GM18951 (cell line): ENCODE measurements around the gene ZCCHC14.
"Not testable (repeated sequence)": the region's sequence is repeated elsewhere in the genome, so short reads cannot be mapped to it uniquely, and the experiment has no call there.

Experiments used
- POLR2A ChIP-seq: IDR thresholded peaks from 4 replicates; pipeline ENCODE4 v1.6.1; 2011; ENCODE audit warnings: mild to moderate bottlenecking; ENCODE audit not compliant: insufficient read length, insufficient read depth; ENCODE audit errors: extremely low read depth
- in situ Hi-C: fragments of 300-500 bp; cut with MboI; formaldehyde crosslinking; loops from one replicate; pipeline ENCODE4 v1.12.0; 2022; ENCODE audit warnings: low sequenced_read_pairs, mixed read lengths, inconsistent platforms; ENCODE audit not compliant: unreplicated experiment

Gene ZCCHC14

DNA sequence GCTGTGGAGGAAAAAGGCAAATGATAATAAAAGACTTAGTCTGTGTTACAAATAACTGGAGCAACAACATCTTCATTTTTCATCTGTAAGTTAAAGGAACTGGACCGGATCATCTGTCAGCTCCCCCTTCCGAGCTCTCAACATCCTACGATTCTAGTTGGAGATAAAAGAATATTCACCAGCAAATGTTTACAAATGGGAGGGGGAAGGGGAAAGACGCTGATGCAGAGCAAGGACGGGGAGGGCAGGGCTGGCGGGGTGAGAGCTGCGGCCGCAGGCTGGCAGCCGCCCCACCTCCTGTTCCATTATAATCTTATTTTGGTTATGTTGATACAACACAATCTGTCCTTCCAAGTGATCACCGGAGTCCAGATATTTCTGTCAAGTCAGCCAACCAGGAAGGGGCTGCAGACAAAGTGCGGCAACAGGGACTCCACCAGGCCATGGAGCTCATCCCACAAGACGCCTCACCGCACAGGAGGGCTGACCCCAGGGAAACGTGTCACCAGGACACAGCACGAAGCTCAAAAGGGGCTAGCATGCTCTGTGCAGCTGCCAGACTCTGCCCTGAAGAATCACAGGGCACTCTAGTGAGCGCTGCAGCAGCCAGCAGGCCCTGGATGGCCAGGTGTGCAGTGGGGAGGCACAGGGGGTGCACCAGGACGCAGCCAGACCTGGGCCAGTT is 128.9 kb downstream of the ZCCHC14 start:
- no peak for TF ChIP-seq POLR2A
- in situ Hi-C loops: no loop called here

DNA sequence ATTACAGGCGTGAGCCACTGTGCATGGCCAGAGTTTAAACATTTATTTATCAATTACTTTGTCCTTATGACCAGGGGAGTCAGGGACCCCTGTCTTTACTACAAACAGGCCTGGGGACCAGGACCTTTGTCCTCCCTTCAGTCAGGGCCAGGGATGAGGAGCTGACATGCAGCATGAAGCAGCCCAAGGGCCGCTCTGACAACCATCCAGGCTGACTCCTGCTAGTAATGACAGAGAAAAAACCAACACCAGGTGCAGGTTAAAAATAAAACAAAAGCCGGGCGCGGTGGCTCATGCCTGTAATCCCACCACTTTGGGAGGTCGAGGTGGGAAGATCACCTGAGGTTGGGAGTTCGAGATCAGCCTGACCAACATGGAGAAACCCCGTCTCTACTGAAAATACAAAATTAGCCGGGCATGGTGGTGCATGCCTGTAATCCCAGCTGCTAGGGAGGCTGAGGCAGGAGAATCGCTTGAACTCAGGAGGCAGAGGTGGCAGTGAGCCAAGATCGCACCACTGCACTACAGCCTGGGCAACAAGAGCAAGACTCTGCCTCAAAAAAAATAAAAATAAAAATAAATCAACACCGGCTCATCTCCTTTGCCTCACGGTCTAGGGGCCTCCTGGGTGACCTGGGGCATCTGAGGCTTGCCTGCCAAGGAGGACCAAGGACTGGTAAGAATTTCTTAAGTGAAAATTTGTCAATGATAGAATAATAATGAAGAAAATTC is 129.8 kb downstream of the ZCCHC14 start:
- in situ Hi-C loops: not testable (repeated sequence)

DNA sequence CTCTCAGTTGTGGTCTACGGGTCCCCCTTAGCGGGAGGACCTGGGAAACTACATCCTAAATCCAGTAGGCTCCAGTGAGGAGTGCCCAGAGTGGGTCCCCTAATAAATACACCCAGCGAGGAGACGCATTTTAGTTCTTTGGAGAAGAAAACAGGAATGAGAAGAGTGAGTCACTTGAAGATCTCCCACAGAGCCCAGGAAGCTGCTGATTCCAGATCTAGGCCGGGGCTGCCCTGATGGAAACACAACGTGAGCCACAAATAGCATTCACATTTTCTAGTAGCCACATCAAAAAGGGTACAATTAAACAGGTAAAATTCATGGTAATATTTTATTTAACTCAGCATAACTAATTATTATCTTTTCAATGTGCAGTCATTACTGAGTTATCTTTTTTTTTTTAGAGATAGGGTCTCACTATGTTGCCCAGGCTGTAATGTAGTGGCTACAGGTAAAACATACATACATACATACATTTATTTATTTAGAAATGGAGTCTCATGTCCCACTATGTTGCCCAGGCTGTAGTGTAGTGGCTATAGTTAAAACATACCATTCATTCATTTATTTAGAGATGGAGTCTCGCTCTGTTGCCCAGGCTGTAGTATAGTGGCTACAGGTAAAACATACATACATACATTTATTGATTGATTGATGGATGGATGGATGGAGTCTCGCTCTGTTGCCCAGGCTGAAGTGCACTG is 130.8 kb downstream of the ZCCHC14 start:
- TF ChIP-seq POLR2A: no peak

DNA sequence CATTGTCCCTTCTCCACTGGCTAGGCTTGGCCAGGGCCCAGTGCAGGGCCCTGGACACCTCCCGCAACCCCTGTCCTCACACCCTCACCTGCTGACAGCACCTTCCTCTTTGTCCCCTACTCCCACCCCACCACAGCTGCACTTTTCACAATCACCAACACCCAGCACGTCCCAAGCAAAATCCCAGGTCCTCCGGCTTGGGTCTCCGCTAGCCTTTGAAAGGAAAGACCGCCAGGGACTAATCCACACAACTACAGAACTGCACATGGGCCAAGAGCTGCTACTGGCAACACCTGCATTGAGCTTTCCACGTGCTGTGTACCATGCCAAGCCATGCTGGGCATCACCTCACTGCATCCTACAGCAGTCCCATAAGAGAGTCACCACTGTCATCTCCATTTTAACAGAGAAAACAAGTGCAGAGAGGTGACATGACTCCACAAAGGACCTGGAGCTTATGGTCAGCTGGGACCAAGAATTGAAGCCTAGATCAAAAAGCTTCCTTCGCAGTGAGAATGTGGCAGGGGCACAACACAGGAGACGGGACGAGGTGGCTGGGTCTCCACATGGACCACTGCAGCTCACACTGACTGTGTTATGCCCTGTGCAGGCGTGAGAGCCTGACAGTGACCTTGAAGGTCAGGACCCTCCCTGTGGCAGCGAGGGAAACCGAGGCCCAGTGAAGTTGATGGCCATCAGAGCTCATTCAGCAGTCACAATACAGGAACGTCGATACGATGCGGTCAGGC is 131.8 kb downstream of the ZCCHC14 start:
- TF ChIP-seq POLR2A: no peak
- in situ Hi-C loops: no loop called here

More for the DNA sequence above, 130.8 kb downstream of the ZCCHC14 start:
- in situ Hi-C loops: no loop called here

DNA sequence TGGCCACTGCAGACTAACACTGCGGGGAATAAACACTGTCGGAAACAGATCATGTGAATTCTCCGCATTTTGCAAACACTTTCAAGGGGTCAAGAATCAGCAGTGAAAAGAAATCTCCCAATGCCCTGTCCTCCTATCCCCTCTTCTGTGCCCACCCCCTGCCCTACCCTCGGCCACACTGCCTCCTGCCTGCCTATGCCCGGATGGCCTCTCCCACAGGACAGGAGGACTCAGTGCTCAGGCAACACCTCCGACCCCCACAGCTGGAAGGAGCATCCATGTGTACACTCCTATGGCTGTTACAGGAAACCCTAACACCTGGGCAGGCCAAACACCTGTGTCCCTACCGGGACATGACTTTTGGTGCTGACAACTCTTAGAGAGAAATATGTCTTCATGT is 133.7 kb downstream of the ZCCHC14 start:
- in situ Hi-C loops: no loop called here
- TF ChIP-seq POLR2A: no peak

DNA sequence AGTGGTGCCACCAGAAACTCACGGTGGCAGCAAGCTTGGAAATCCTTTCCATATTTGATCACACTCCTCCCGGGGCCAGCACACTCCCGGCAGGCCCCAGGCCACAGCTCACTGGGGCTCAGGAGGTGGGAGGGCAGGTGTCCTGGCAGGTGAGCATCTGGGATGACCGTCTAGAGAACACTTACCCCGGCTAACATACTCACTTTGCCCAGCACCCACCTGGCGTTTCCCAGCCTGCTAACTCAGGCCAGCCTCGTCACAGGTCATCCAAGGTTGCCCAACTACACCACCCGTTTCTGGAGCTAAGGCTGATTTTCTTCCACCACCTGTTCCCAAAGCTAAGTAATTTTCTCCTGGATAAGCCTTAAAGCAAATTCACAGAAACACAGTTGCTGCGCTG is 134.1 kb downstream of the ZCCHC14 start:
- in situ Hi-C loops: no loop called here
- no peak for TF ChIP-seq POLR2A

DNA sequence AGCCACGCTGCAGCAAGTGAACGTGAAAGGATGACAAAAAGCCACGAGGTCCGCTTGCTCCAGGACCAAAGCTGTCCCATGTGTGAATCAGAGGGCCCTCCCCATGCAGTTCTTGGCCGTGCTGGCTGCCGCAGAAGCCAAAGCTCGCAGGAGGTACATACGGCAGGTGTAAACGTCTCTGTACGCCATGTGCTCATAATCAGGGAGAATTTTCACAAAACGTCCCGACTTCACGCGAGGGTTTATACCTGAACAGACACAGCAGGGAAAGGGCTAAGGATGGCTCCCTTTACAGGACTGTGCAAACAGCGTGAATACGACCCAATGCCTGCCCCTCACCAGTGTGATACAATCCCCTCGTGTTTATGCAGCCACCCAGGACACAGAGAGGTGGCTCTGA is 134.6 kb downstream of the ZCCHC14 start:
- no peak for TF ChIP-seq POLR2A
- in situ Hi-C loops: no loop called here

DNA sequence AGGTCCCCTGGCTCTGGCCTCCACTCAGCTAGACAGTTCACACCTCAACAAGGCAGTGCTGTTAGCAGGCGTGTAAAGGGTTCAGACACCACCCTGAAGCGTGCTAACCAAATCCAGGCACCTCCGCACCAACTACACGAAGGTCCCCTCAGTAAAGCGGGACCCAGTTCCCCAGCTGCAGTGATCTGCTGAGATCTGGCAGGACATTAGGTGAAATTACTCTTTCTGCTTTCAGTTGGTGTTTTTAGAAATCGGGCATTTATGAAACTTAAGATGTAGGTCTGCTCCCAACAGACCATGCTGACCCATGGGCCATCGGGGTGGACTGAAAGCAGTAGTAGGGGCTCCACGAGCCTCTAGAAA is 136.4 kb downstream of the ZCCHC14 start:
- in situ Hi-C loops: no loop called here
- no peak for TF ChIP-seq POLR2A
